GM12878 (cell line): ENCODE data around the gene KANSL3. TPM values are rescaled to one million over a fixed set of nuclear protein-coding genes. Genes with fewer than 3 reads are reported as not detected.

Experiments used
- CHD2 ChIP-seq: IDR thresholded peaks from 2 replicates; pipeline ENCODE4 v1.6.1; 2011; ENCODE audit warnings: low read depth, low read length, improper control_type of control experiment, borderline replicate concordance
- HDGF ChIP-seq: fragments of 450-650 bp; IDR thresholded peaks from 2 replicates; pipeline ENCODE4 v1.6.1; 2016; ENCODE audit warnings: antibody characterized with exemption
- HSF1 ChIP-seq: fragments of 150-350 bp; IDR thresholded peaks from 2 replicates; pipeline ENCODE4 v1.6.1; 2014; ENCODE audit warnings: mild to moderate bottlenecking, low read depth, low read length
- IKZF1 ChIP-seq: fragments of 450-650 bp; conservative IDR thresholded peaks from 2 replicates; pipeline ENCODE4 v1.6.1; 2017; ENCODE audit warnings: antibody characterized with exemption, mild to moderate bottlenecking
- LARP7 ChIP-seq: fragments of 450-650 bp; IDR thresholded peaks from 2 replicates; pipeline ENCODE4 v1.6.1; 2017; ENCODE audit warnings: mild to moderate bottlenecking
- MLLT1 ChIP-seq: fragments of 450-650 bp; IDR thresholded peaks from 2 replicates; pipeline ENCODE4 v1.6.1; 2016; ENCODE audit warnings: mild to moderate bottlenecking
- MTA2 ChIP-seq: fragments of 450-650 bp; IDR thresholded peaks from 2 replicates; pipeline ENCODE4 v1.6.1; 2016; ENCODE audit warnings: low read depth, mild to moderate bottlenecking, moderate library complexity
- NR2C2 ChIP-seq: IDR thresholded peaks from 2 replicates; pipeline ENCODE4 v1.6.1; 2011; ENCODE audit warnings: borderline replicate concordance, low read depth; ENCODE audit not compliant: control insufficient read depth, insufficient read length
- PAX5 ChIP-seq: IDR thresholded peaks from 2 replicates; pipeline ENCODE4 v1.6.1; 2011; ENCODE audit warnings: low read depth, low read length, borderline replicate concordance
- PML ChIP-seq: IDR thresholded peaks from 2 replicates; pipeline ENCODE4 v1.6.1; 2012; ENCODE audit warnings: low read length, inconsistent platforms
- POLR2AphosphoS2 ChIP-seq: IDR thresholded peaks from 2 replicates; pipeline ENCODE4 v1.6.1; 2011; ENCODE audit warnings: low read depth, mild to moderate bottlenecking, low read length, improper control_type of control experiment, moderate library complexity
- RAD51 ChIP-seq: fragments of 450-650 bp; IDR thresholded peaks from 2 replicates; pipeline ENCODE4 v1.6.1; 2016; ENCODE audit warnings: moderate library complexity, mild to moderate bottlenecking, inconsistent platforms
- REST ChIP-seq: IDR thresholded peaks from 2 replicates; pipeline ENCODE4 v1.6.1; 2012; ENCODE audit warnings: mild to moderate bottlenecking, low read depth, low read length
- SIN3A ChIP-seq: IDR thresholded peaks from 2 replicates; pipeline ENCODE4 v1.6.1; 2012; ENCODE audit warnings: low read depth, low read length, improper control_type of control experiment
- SUZ12 ChIP-seq: fragments of 200-600 bp; sonication (generic); IDR thresholded peaks from one replicate; pipeline ENCODE4 v1.6.1; 2018; ENCODE audit warnings: antibody characterized with exemption, mild to moderate bottlenecking; ENCODE audit not compliant: unreplicated experiment
- YY1 ChIP-seq: IDR thresholded peaks from 2 replicates; pipeline ENCODE4 v1.6.1; 2011; ENCODE audit warnings: low read depth, mild to moderate bottlenecking, low read length
- ZBTB4 ChIP-seq: fragments of 450-650 bp; formaldehyde crosslinking; IDR thresholded peaks from 2 replicates; pipeline ENCODE4 v1.4.0; 2022; ENCODE audit warnings: mild to moderate bottlenecking, moderate library complexity
- polyA plus RNA-seq, 11 experiments: library from polyadenylated mRNA; depleted of rRNA in 4 of 11; unstranded in 6 of 11; stranded (reverse) in 5 of 11; fragments of >200 nt; fragmentation: Nextera tagmentation in 4 of 11; fragmentation: Illumina TruSeq in 1 of 11; extraction: Ambion mirVana in 4 of 11; extraction: Trizol in 1 of 11; gene quantifications; 1 replicate in 1 of 11; 2 replicates in 10 of 11; pipeline versions ENCODE4 v1.2.1 to v1.2.3, GENCODE V29; 2011 to 2016; ENCODE audit warnings: inconsistent platforms in 2 of 11, missing spikeins in 2 of 11, low read depth in 1 of 11
- total RNA-seq, 4 experiments: library from RNA; depleted of rRNA in 3 of 4; stranded (reverse); fragments of >200 nt in 3 of 4; fragmentation: Illumina TruSeq in 1 of 4; extraction: Trizol in 1 of 4; gene quantifications; 2 replicates each; pipeline versions ENCODE4 v1.2.1 to v1.2.3, GENCODE V29; 2013 to 2021

The KANSL3 gene
- total and polyA plus RNA-seq, 10 of the 15 experiments (the other 5 are each of a cell fraction or from before 2014, with no cell fraction given): 5.6 to 25.9 (median 16.7) TPM

- TF ChIP-seq MLLT1 (peak; percentile 77), MTA2 (peak; percentile 16; the same call in 1 of the 2 replicates), YY1 (peak; percentile 95), SIN3A (peak; percentile 88), ZBTB4 (CRISPR knock-in tag) (no peak), HSF1 (peak; percentile 86), POLR2AphosphoS2 (peak; percentile 86), PAX5 (peak; percentile 74), LARP7 (peak; percentile 95), PML (peak; percentile 87; the same call in 1 of the 2 replicates), CHD2 (peak; percentile 84), NR2C2 (no peak), SUZ12 (no peak), RAD51 (no peak), REST (0 out of 2 replicates have a peak, but pooled peaks have one; percentile 35), HDGF (peak; percentile 78; the same call in 1 of the 2 replicates), IKZF1 (peak; percentile 86)
Measured at GRCh38 chr2:96638144-96639121, at the start of gene KANSL3 (continued).
